Measurements from ENCODE around the gene CCDC102A.

The CCDC102A gene

DNA sequence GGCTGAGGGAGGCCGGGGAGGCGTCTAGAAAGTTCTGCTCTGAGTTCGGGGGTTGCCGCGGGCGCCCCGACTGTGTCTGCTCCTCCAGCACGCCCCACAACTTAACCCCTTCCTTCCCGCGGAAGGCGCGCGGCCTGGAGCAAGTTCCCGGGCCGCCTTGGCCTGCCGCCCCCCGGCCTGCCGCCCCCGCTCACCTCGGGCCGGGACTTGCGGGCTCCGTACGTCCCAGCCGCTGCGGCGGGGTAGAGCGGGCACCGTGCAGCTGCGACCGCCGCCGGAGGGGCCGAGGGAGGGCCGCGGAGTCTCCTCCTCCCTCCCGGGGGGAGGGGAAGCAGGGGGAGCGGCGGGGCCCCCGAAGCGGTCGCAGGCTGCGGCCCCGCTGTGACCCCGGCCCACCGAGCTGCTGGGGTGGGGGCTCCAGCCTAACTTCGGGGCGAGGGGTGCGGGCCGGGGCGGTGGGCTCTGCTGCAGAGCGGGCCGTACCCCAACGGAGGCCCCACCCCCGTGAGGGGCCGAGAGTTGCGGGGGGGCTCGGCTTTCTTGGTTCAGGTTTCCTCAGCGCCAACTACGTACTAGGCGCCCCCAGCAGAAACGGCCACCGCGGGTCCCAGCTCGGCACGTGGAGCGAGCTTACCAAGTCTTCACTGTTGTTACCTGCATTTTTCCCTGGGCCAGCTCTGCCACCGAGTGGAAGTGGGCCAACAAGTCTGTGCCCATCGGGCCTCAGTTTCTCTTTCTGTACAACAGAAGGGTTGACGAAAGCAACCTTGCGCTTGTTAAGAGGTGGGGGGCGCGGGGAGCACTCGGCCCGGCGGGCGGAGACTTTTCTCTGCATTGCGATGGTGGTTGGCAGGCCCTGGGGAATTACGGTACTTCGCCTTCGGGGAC, at the start of gene CCDC102A:
Gene CCDC102A (minus strand): TSS at position 266 of the 888 bp plus-strand sequence. CDS start 7,394 bp downstream, outside the sequence.
- H3K4me3 ChIP-seq (ENCODE audit: low read length): peak within 1 kb of the TSS; percentile 59
- no peak for TF ChIP-seq ZNF274 (IDR thresholded peaks at IDR 0.05; ENCODE audit: low read depth, low read length)

DNA sequence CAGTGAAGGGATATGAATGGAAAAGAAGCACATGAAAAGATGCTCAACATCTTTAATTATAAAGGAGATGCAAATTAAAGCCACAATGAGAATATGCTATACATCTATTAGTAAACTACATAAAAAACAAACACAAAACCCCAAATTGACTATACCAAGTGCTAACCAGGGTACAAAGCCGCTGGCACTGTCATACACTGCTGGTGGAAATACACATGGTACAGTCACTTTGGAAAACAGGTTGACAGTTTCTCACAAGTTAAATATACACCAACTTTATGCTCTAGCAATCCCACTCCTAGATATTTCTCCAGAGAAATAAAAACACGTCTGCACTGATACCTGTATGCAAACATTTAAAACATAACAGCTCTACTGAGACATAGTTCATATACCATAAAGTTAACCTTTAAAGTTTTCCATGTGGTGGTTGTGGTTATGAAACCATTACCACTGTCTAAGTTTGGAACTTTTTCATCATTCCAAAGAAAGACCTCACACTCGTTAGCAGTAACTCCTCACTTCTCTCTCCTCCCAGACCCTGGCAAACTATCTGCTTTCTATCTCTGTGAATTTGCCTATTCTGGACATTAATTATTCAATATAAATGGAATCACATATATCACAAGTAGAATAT, 48.8 kb upstream of the CCDC102A start:
- no peak for TF ChIP-seq ZNF274 (IDR thresholded peaks at IDR 0.05; ENCODE audit: low read depth, low read length)
- H3K4me3 ChIP-seq (ENCODE audit: low read length): no peak overlapping the region

DNA sequence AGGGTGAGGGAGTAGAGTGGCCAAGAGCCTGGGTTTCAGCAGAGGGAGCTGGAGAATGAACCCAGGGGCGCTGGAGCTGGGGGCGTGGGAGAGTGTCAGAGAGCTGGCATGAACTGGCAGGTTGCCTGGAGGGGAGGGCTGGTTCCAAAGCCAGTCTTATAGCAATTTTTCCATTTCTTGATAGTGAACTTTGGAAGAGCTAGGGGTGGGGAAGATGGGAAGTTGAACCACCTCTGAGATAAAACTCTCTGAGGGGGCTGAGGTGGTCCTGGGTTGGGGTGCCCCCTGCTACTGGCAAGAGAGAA, 42.9 kb upstream of the CCDC102A start:
- no peak for TF ChIP-seq ZNF274 (IDR thresholded peaks at IDR 0.05; ENCODE audit: low read depth, low read length)
- no peak overlapping the region for H3K4me3 ChIP-seq (ENCODE audit: low read length)

DNA sequence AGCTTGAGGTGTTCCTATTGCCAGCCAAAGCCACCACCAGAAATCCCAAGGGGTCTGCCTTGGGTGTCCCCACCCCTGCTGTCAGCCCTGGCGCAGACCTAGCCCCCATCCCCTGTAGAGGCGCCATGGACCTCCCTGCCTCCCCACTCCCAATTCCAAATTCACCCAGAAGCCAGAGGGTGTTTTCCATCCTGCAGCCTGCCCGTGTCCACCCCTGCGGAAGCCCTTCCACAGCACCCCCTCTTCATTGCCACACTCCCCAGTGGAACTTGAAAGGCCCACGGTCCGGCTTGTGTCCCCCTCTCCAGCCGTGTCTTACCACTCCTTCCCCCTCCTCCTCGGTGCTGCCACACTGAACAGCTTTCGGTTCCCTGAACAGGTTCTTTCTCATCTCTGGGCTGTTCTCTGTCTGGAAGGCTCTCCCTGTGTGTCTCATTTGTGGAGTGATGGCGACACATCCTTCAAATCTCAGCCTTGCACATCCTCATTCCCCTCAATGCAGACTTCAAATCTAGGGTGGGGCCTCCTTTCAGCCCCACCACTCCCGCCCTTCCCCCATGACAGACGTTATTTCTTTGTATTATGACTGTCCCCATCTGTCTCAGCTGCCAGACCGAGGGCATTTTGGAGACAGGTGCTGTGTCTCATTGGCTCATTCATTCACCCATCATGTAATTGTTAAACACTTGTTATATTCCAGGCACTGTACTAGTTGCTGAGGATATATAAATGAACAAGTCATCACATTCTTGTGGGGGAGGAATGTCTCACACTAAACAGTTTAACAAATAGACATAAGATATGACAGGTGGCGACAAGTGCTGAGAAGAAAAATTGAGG, 42.4 kb upstream of the CCDC102A start:
- no peak for TF ChIP-seq ZNF274 (IDR thresholded peaks at IDR 0.05; ENCODE audit: low read depth, low read length)
- no peak overlapping the region for H3K4me3 ChIP-seq (ENCODE audit: low read length)

DNA sequence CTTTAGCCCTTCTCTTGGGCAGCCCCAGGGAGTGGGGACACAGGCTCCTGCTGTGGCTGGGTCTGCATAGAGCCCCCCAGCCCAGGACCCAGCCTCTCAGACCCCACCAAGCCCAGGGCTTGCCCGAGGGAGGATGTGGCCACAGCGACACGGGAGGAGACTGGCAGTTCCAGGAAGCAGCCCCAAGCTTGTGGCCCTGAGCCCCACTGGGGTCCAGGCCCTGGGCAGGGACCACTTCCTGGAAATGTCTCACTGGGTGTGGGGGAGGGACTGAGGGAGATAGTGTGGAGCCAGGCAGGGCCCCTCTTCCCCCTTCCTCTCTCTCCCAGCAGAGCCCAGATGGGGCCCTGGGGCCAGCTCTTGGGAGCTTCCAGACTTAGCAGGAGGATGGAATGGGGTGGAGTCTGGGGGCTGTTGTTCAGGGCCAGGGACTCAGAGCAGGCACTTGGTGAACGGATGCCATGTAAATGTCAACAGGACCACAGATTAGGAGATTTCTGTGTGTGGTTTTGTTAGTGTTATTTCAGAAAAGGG, 41.4 kb upstream of the CCDC102A start:
- H3K4me3 ChIP-seq (ENCODE audit: low read length): no peak overlapping the region
- no peak for TF ChIP-seq ZNF274 (IDR thresholded peaks at IDR 0.05; ENCODE audit: low read depth, low read length)

DNA sequence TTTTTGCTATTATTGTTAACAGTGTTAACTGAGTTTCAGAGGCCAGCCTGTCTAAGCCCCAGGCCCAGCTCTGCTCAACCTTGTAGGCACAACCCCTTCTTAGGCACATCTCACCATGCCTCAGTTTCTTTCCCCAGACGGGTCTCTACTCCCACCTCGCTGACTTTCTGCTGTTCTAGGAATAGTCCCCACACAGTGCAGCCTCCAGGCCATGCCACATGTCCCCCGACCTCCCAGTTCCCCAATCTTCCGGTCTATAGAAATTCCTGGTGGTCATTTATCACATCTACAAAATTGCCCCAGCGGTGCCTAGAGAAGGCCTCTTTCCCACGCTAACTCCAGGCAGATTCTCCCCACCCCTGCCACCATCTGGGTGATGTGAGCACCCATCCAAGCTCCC, 40.8 kb upstream of the CCDC102A start:
- TF ChIP-seq ZNF274 (IDR thresholded peaks at IDR 0.05; ENCODE audit: low read depth, low read length): no peak
- H3K4me3 ChIP-seq (ENCODE audit: low read length): no peak overlapping the region

DNA sequence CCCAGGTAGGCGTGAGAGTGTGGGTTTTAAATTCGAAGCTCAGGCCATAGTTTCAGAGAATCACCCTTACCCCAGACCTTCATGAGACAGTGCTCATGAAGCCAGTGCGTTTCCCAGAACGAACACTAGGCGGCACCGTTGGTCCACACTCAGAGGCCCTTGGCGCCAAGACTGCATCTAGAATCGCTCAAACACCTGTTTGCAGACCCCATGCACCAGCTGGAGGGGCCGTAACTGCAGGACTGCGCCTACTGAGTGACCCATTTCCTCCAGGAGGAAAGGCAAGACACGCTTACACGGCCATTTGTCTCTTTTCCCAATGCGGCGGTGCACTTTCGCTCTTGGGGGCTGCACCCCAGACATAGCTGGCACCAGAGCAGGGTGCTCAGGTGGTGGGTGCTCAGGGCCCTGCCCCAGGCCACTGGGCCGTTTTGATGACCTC, 40.1 kb upstream of the CCDC102A start:
- no peak overlapping the region for H3K4me3 ChIP-seq (ENCODE audit: low read length)
- no peak for TF ChIP-seq ZNF274 (IDR thresholded peaks at IDR 0.05; ENCODE audit: low read depth, low read length)

DNA sequence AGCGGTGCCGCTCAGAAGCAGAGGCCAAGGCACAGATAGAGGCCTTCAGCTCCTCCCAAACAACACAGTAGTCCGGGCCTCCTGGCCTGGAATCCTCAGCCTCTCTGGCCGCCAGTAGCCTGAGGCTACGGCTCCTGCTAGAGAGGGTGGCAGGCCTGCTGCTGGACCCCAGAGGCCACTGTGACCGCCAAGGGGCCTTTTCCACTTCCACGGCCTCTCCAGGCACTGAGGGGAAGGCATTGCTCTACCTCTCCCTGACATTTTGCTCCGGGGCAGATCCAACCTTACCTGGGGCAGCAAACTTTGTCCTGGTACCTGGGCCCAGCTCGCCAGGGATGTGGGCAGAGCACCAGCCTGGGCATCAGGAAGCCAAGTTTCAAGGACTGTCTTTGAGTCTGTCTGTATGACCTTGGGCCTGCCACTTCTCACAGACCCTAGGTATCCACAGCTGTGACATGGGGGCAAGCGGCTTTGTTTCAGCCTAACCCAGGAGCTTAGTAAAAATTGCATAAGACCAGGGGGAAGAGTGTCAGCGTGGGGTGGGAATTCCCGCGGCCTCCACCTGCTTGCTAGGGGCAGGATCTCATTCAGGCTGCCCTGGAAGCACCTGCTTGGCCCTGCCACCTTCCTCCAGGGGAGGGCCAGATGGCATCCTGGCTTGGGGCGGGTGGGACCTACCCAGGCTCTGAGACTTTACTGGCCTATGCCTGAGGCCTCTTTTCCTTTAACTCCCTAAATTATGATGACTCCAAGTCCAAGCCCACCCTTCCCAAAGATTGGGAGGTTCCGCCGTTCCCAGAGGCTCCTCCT, 39.3 kb upstream of the CCDC102A start:
- H3K4me3 ChIP-seq (ENCODE audit: low read length): no peak overlapping the region
- no peak for TF ChIP-seq ZNF274 (IDR thresholded peaks at IDR 0.05; ENCODE audit: low read depth, low read length)

DNA sequence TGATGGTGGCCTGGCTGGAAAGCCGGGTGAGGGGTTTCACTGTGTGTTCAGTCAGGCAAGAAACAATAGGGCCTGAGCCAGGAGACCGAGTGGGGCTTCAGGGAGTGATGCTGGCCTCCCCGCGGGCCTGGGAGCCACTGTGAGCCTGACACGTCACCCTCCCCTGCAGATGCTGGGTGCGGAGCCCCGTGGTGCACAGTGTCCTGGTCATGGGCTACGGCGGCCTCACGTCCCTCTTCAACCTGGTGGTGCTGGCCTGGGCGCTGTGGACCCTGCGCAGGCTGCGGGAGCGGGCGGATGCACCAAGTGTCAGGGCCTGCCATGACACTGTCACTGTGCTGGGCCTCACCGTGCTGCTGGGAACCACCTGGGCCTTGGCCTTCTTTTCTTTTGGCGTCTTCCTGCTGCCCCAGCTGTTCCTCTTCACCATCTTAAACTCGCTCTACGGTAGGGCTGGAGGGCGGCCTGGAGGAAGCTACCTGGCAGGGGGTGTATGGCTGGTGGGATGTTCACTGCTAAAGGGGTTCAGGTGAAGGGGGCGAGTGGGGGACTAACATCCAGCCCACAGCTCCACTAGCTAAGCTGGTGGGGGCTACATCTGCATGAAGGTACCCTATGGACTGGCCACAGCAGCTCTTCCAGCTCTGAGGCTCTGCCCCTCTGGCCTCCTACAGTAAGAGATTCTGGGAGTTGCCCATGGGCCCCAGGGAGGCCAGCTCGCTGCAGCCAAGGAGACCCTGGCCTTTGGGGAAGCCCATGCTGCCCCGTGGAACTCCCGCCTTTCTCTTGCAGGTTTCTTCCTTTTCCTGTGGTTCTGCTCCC, 38.5 kb upstream of the CCDC102A start:
- TF ChIP-seq ZNF274 (IDR thresholded peaks at IDR 0.05; ENCODE audit: low read depth, low read length): no peak
- no peak overlapping the region for H3K4me3 ChIP-seq (ENCODE audit: low read length)

DNA sequence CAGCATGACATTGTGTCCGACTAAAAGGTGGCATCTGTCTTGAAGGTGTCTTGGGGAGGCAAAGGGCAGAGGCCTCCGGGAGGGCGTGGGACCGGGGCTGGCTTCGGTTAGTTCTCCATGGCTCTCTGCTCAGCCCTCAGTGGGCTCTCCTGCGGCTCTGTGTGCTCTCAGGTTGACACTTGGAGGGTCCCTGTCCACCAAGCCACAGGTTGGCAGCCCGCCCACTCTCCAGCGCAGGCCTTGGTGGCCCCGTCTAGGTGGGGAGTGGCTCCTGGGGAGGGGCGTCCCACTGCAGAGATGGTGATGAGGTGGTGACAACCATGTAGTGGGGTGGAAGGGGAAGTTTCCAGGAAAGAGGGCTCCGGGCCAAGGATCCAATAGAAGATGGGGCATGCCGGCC, 37.7 kb upstream of the CCDC102A start:
- no peak for TF ChIP-seq ZNF274 (IDR thresholded peaks at IDR 0.05; ENCODE audit: low read depth, low read length)
- H3K4me3 ChIP-seq (ENCODE audit: low read length): no peak overlapping the region

DNA sequence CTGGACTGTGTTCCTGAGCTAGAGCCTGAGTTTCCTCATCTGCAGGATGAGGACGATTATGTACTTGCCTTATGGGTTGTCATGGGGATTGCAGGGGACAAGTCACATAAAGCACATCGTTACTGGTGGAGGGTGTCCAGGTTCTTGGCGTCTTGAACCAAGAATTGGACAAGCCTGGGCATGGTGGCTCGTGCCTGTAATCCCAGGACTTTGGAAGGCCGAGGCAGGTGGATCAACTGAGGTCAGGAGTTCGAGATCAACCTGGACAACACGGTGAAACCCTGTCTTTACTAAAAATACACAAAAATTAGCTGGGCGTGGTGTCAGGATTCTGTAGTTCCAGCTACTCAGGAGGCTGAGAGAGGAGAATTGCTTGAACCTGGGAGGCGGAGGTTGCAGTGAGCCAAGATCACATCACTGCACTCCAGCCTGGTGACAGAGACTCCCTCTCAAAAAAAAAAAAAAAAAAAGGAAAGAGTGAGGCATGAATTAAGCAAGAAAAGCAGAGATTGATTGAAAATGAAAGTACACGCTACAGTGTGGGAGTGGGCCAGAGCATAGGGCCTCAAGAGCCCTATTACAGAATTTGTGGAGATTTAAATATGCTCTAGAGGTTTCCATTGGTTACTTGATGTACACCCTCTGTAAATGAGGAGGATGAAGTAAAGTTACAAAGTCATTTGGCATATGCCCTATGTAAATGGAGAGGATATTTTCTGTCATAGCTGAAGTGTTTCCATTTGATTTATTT, 36.8 kb upstream of the CCDC102A start:
- H3K4me3 ChIP-seq (ENCODE audit: low read length): no peak overlapping the region
- no peak for TF ChIP-seq ZNF274 (IDR thresholded peaks at IDR 0.05; ENCODE audit: low read depth, low read length)

DNA sequence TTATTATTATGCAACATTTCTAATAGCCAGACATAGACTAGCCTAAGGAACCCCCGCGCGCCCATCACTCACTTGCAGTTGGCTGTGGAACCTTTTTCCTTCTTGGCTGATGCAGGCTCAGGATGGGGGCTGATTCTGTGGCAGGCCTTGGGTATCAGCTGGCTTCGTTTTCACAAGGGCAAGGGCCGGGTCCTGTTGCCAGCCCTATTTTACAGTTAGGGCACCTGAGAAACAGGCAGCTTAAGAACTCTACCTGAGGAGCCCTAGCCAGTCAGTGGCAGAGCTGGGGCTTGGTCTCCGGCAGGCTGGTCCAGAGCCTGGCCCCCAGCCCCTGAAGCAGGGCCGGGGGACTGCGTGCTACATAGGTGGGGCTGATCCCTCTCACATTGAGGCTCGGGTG, 34.7 kb upstream of the CCDC102A start:
- no peak overlapping the region for H3K4me3 ChIP-seq (ENCODE audit: low read length)
- no peak for TF ChIP-seq ZNF274 (IDR thresholded peaks at IDR 0.05; ENCODE audit: low read depth, low read length)
